GM23338 (cell line): ENCODE data around the gene ADORA2A. TPM values are rescaled to one million over a fixed set of nuclear protein-coding genes. Genes with fewer than 3 reads are reported as not detected.

Experiments
- ATAC-seq: fragments of 200-7000 bp; cut with Tn5 transposase; 3 replicates; pipeline ENCODE4 v1.9.1; 2020
- DNase-seq: peaks from one replicate; pipeline ENCODE4 v3.0.0-alpha.2; 2015; ENCODE audit warnings: low spot score
- H2AFZ ChIP-seq: fragments of 200-600 bp; sonication (generic); 2 replicates; pipeline ENCODE4 v1.8.0; 2016; ENCODE audit warnings: antibody characterized with exemption, mild to moderate bottlenecking, moderate library complexity
- H3F3A ChIP-seq: fragments of 200-600 bp; sonication (generic); replicated peaks from 2 replicates; pipeline ENCODE4 v1.8.0; 2017; ENCODE audit warnings: antibody characterized with exemption, mixed run types, low read depth
- H3K27ac ChIP-seq: fragments of 200-600 bp; sonication (generic); 2 replicates; pipeline ENCODE4 v1.6.1; 2016; ENCODE audit warnings: low read depth
- H3K27me3 ChIP-seq: fragments of 200-600 bp; sonication (generic); 2 replicates; pipeline ENCODE4 v1.8.0; 2016; ENCODE audit warnings: mild to moderate bottlenecking, mixed run types, moderate library complexity; ENCODE audit not compliant: insufficient read depth
- H3K36me3 ChIP-seq: fragments of 200-600 bp; sonication (generic); 2 replicates; pipeline ENCODE4 v1.8.0; 2016; ENCODE audit warnings: mild to moderate bottlenecking; ENCODE audit not compliant: insufficient read depth
- H3K4me1 ChIP-seq: fragments of 200-600 bp; sonication (generic); 2 replicates; pipeline ENCODE4 v1.8.0; 2016; ENCODE audit warnings: mild to moderate bottlenecking, moderate library complexity; ENCODE audit not compliant: insufficient read depth
- H3K4me2 ChIP-seq: fragments of 200-600 bp; sonication (generic); 2 replicates; pipeline ENCODE4 v1.7.1; 2017; ENCODE audit warnings: mixed run types
- H3K4me3 ChIP-seq: fragments of 200-600 bp; sonication (generic); 2 replicates; pipeline ENCODE4 v1.6.1; 2016; ENCODE audit warnings: mixed run types
- H3K79me2 ChIP-seq: fragments of 200-600 bp; sonication (generic); replicated peaks from 2 replicates; pipeline ENCODE4 v1.8.0; 2017; ENCODE audit warnings: mild to moderate bottlenecking; ENCODE audit not compliant: insufficient read depth
- H3K9me2 ChIP-seq: fragments of 200-600 bp; sonication (generic); 2 replicates; pipeline ENCODE4 v1.8.0; 2017; ENCODE audit not compliant: insufficient read depth
- H4K20me1 ChIP-seq: fragments of 200-600 bp; sonication (generic); replicated peaks from 2 replicates; pipeline ENCODE4 v1.8.0; 2017; ENCODE audit warnings: mild to moderate bottlenecking; ENCODE audit not compliant: insufficient read depth
- H3K27ac Mint-ChIP-seq: 2 replicates; pipeline ENCODE4 v1.8.0; 2020; ENCODE audit warnings: inconsistent platforms, mild to moderate bottlenecking, moderate library complexity, mixed read lengths
- H3K27me3 Mint-ChIP-seq: 3 replicates; pipeline ENCODE4 v1.8.0; 2022; ENCODE audit warnings: low read depth, mild to moderate bottlenecking, moderate library complexity, mixed read lengths, inconsistent platforms; ENCODE audit not compliant: insufficient read depth, poor library complexity
- H3K36me3 Mint-ChIP-seq: 3 replicates; pipeline ENCODE4 v1.8.0; 2021; ENCODE audit warnings: low read depth, mild to moderate bottlenecking, inconsistent platforms, moderate library complexity, mixed read lengths
- H3K4me1 Mint-ChIP-seq: 3 replicates; pipeline ENCODE4 v1.8.0; 2020; ENCODE audit warnings: mild to moderate bottlenecking, inconsistent platforms, mixed read lengths
- H3K4me3 Mint-ChIP-seq: 3 replicates; pipeline ENCODE4 v1.8.0; 2021; ENCODE audit warnings: moderate library complexity, mild to moderate bottlenecking, inconsistent platforms, mixed read lengths
- H3K9me3 Mint-ChIP-seq: 3 replicates; pipeline ENCODE4 v1.8.0; 2020; ENCODE audit warnings: moderate library complexity, mild to moderate bottlenecking, inconsistent platforms, mixed read lengths
- CREB1 ChIP-seq: fragments of 250-450 bp; sonication (Bioruptor Pico); IDR thresholded peaks from 2 replicates; pipeline ENCODE4 v1.5.0; 2020; ENCODE audit warnings: low read depth, mild to moderate bottlenecking, moderate library complexity
- ETS1 ChIP-seq: IDR thresholded peaks from 2 replicates; pipeline ENCODE4 v1.6.1; 2016; ENCODE audit warnings: antibody characterized with exemption
- EZH2 ChIP-seq: fragments of 200-600 bp; sonication (generic); IDR thresholded peaks from one replicate; pipeline ENCODE4 v1.8.0; 2017; ENCODE audit warnings: antibody characterized with exemption, mild to moderate bottlenecking, low read depth; ENCODE audit not compliant: unreplicated experiment
- EZH2phosphoT487 ChIP-seq: fragments of 200-600 bp; sonication (generic); IDR thresholded peaks from one replicate; pipeline ENCODE4 v1.8.1; 2018; ENCODE audit warnings: antibody characterized with exemption; ENCODE audit not compliant: unreplicated experiment
- JUNB ChIP-seq: IDR thresholded peaks from one replicate; pipeline ENCODE4 v1.6.1; 2016; ENCODE audit warnings: antibody characterized with exemption; ENCODE audit not compliant: unreplicated experiment
- POLR2AphosphoS5 ChIP-seq: IDR thresholded peaks from 2 replicates; pipeline ENCODE4 v1.6.1; 2016; ENCODE audit warnings: antibody characterized with exemption, low read depth
- REST ChIP-seq: IDR thresholded peaks from one replicate; pipeline ENCODE4 v1.6.1; 2018; ENCODE audit warnings: antibody characterized with exemption; ENCODE audit not compliant: unreplicated experiment
- STAT1 ChIP-seq: IDR thresholded peaks from one replicate; pipeline ENCODE4 v1.6.1; 2016; ENCODE audit warnings: antibody characterized with exemption; ENCODE audit not compliant: unreplicated experiment
- ZNF114 ChIP-seq: fragments of 250-450 bp; sonication (Bioruptor Pico); IDR thresholded peaks from 2 replicates; pipeline ENCODE4 v1.5.0; 2020; ENCODE audit warnings: mild to moderate bottlenecking, moderate library complexity
- ZNF331 ChIP-seq: fragments of 250-450 bp; sonication (Bioruptor Pico); IDR thresholded peaks from 2 replicates; pipeline ENCODE4 v1.5.0; 2020; ENCODE audit warnings: low read depth, mild to moderate bottlenecking, moderate library complexity
- polyA plus RNA-seq: library from polyadenylated mRNA; unstranded; fragments of >200 nt; fragmentation: Nextera tagmentation; extraction: Ambion mirVana; gene quantifications from 2 replicates; pipeline ENCODE4 v1.2.1, GENCODE V29; 2016
- total RNA-seq: library from RNA; depleted of rRNA; stranded (reverse); fragments of >200 nt; shearing (Covaris generic); gene quantifications from 2 replicates; pipeline ENCODE4 v1.2.3, GENCODE V29; 2014
- TF ChIP-seq, protein P1 (sequence below), 2 experiments: fragments of 200-600 bp in 1 of 2; sonication (generic) in 1 of 2; conservative IDR thresholded peaks; 2 replicates each; pipeline versions ENCODE4 v1.5.1 to v1.6.1; 2016 to 2017; ENCODE audit warnings: antibody characterized with exemption in 2 of 2, low read depth in 2 of 2, mild to moderate bottlenecking in 2 of 2, moderate library complexity in 1 of 2

ADORA2A gene
- total and polyA plus RNA-seq, 2 experiments from 2014 or later = 4.1 to 13.5 TPM

- TF ChIP-seq REST = no peak
- no peak for TF ChIP-seq POLR2AphosphoS5
- no peak for TF ChIP-seq ZNF114 (CRISPR knock-in tag)
- TF ChIP-seq, protein P1, sequence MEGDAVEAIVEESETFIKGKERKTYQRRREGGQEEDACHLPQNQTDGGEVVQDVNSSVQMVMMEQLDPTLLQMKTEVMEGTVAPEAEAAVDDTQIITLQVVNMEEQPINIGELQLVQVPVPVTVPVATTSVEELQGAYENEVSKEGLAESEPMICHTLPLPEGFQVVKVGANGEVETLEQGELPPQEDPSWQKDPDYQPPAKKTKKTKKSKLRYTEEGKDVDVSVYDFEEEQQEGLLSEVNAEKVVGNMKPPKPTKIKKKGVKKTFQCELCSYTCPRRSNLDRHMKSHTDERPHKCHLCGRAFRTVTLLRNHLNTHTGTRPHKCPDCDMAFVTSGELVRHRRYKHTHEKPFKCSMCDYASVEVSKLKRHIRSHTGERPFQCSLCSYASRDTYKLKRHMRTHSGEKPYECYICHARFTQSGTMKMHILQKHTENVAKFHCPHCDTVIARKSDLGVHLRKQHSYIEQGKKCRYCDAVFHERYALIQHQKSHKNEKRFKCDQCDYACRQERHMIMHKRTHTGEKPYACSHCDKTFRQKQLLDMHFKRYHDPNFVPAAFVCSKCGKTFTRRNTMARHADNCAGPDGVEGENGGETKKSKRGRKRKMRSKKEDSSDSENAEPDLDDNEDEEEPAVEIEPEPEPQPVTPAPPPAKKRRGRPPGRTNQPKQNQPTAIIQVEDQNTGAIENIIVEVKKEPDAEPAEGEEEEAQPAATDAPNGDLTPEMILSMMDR (conservative IDR thresholded peaks at IDR 0.05; ENCODE audit: low read depth in 2 of 2) = no peak
- TF ChIP-seq JUNB = no peak
These were observed 56.7 kb downstream of the ADORA2A start (continued) for GRCh38 chr22:24483976-24484545.

- no peaks in the 10 kb centered on the region for H3K36me3 ChIP-seq
- no peak for ATAC-seq
- H3K9me3 Mint-ChIP-seq = no peaks in the 10 kb centered on the region
- no peaks in the 10 kb centered on the region; the same call in 1 of the 2 replicates for H3K9me2 ChIP-seq
- H3K27ac Mint-ChIP-seq = no peak overlapping the region
- H3K4me1 Mint-ChIP-seq = peaks cover 10% of the 10 kb centered on the region; the same call in 2 of the 3 replicates
- no peak overlapping the region for H3K4me3 Mint-ChIP-seq
- no peaks in the 10 kb centered on the region for H3K36me3 Mint-ChIP-seq
- no peaks in the 10 kb centered on the region for H3F3A ChIP-seq
- 0 out of 2 replicates have a peak, but pooled peaks cover 3% of the 10 kb centered on the region for H3K4me1 ChIP-seq
- no peak overlapping the region for H2AFZ ChIP-seq
- H3K79me2 ChIP-seq = no peaks in the 10 kb centered on the region
- H3K4me3 ChIP-seq = no peak overlapping the region
- H3K27me3 ChIP-seq = no peaks in the 10 kb centered on the region
- H3K27ac ChIP-seq = no peak overlapping the region
- no peak for DNase-seq
- no peak overlapping the region for H3K4me2 ChIP-seq
- no peaks in the 10 kb centered on the region for H3K27me3 Mint-ChIP-seq
- no peaks in the 10 kb centered on the region for H4K20me1 ChIP-seq
- TF ChIP-seq EZH2phosphoT487 = no peak
- no peak for TF ChIP-seq JUNB
- no peak for TF ChIP-seq CREB1 (CRISPR knock-in tag)
- TF ChIP-seq ETS1 = no peak
- no peak for TF ChIP-seq ZNF331 (CRISPR knock-in tag)
- TF ChIP-seq REST = no peak
- no peak for TF ChIP-seq STAT1
- no peak for TF ChIP-seq EZH2
- TF ChIP-seq, protein P1 (conservative IDR thresholded peaks at IDR 0.05; ENCODE audit: low read depth in 2 of 2) = no peak
These were observed 57.8 kb downstream of the ADORA2A start for GRCh38 chr22:24485170-24485569.
